GM18502 (cell line): ENCODE results near the gene AGPS.
A peak's percentile ranks its signal among the peaks of the same experiment; 100 is the strongest.
"Not testable (repeated sequence)": the region's sequence is repeated elsewhere in the genome, so short reads cannot be mapped to it uniquely, and the experiment has no call there.

ENCODE experiments used
- ATAC-seq: cut with Tn5 transposase; IDR thresholded peaks from one replicate; pipeline ENCODE4 v1.9.1; 2021; ENCODE audit warnings: mild to moderate bottlenecking; ENCODE audit not compliant: unreplicated experiment, poor library complexity

Gene AGPS

DNA sequence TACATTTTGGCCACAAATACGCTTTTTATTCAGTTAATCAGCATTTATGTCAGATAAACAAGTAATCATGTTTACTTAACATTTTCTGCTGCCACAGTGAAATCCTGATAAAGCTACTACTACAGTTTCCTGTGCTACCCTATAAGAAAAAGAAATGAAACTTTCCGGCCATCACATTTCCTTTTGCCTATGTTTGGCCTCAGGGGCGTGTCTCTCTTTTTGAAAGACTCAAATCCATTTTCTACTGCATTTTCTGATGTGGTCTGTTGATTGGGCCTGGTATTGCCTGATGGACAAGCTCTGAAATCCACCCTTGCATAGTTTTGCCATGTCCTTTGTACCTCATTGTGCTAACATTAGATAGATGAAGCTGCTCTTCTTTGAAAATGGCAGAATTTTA lies 152.6 kb downstream of the AGPS start:
- no peak for ATAC-seq

DNA sequence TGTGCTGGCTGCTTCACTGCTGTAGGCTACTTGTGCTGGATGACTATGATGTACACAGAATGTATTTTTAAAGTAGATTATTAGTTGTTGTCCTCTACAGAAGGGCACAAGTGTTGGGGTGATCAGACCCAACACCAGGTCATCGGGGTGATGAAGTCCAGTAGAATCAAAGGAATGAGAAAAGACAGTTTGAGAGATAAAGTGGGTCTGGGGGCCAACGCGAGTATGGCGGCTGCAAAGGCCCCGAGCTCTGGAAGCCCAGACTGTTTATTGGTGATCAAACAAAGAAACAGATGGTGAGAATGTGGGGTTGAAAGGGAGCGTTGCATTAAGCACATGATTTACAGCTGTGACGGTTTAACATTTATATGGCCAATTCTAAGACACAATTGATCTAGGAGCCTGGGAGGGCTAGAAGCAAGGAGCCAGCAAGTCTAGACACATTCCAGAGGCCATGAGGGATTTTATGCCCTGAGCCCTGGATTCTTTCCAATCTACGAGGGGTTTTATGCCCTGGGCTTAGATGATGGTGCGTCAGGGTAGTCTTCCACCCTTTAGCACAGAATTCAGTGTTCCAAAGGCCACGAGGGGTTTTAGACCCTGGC lies 153.5 kb downstream of the AGPS start:
- no peak for ATAC-seq

DNA sequence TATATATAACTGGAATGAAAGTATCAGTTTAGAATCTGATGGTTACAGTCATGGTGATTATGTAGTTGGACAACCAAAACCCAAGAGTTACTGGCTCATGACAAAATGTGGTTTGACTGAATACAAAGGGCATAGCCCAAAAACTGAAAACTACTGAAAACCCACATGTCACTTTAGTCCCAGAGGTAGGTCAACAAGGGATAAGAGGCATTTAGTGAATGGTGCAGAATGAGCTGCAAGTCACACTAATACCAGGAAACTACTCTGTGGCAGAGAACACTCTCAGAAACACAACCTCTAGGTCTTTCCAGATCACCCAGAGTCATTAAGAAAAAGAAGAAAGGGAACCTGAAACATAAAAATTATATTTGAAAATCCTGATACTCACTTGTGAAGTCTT lies 154.5 kb downstream of the AGPS start:
- peak; percentile 96 for ATAC-seq

DNA sequence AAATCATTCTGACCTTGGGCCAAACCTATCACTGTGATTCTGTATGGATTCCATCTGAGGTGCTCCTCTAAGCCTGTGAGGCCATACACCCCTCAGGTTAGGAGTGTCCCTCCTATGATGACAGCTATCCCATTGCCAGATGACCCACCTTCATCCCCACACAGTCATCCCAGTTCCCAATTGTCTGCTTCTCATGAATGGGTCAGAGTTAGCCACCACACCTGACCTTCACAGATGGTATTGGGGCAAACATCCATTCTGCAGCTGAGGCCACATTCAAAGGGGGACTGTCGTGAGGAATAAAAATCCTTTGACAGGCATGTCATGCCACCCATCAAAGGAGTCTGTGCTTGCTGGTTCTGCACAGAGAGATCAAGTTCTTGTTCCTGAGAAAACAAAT lies 155.2 kb downstream of the AGPS start:
- ATAC-seq: no peak

DNA sequence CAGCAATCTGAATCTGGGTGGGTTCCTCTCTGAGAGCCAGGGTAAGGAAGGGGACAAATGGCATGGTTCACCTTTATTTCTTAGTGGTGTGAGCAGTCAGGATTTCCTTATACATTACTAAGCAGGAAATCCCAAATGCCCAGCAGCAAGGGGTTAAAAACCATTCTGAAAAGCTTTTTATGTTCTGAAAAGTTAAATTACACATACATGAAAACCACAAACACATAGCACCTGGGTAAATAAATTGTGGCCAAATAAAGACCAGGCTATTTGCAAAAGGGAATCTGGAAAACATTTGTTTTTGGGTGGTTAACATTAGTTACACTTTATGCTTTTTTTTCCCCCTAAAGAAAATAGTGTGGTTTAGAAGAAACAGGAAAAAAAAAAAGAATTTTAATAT lies 156.1 kb downstream of the AGPS start:
- ATAC-seq: no peak

DNA sequence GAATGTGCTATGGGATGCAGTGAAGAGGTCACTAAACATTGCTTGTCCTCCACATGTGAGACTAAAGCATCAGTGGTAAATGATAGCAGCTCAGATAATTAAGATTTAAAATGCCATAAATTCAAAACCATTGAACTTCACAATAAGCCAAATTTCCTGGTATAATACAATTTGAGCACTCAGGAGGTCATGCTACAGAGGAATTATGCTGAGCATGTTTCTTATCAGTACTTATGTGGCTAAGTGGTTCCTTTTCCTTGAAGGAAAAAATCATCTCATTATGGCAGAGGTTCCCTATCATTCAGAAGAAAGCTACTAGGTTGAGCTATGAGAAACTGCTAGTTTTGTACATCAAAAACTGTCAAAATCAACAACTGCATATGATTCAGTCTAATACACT lies 156.6 kb downstream of the AGPS start:
- no peak for ATAC-seq

DNA sequence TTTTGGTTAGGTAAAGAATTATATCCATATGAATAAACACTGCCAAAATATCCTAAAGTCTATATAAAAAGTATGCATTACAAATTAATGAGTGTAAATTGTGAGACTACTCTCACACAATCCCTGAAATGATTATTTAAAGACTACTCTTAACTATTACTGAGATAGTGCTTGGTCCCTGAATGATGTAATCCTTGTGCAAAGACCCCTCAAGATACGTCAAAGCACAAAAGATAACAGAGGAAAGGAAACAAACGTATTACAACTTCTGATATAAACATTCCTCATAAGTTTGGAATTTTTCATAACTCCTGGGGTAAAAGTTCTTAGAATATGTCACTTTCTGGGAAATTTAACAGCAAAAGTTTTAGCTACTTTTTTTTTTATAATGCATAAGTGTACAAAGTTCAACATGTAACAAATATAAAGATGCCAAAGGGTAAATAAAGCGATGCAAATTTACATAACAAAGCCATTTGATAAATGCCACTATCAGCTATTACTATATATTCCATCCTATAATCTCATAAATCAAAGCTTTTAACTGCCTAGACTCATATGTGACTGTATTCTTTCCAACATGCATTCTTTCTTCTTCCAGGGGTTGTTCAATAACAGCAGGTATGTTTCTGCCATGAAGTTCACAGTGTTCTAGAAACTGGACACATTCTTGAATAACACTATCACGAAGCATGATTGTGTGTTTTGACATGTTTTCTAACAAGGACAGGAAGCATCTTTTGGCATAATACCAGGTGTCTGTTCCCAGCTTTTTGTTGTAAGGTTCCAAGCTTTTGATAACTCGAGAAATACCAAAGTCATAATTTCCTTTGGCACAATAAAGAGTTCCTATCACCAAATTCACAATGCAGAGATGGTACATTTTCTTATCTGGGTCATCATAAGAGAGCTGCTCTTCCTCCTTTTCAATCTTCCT lies 158.0 kb downstream of the AGPS start:
- ATAC-seq: no peak

DNA sequence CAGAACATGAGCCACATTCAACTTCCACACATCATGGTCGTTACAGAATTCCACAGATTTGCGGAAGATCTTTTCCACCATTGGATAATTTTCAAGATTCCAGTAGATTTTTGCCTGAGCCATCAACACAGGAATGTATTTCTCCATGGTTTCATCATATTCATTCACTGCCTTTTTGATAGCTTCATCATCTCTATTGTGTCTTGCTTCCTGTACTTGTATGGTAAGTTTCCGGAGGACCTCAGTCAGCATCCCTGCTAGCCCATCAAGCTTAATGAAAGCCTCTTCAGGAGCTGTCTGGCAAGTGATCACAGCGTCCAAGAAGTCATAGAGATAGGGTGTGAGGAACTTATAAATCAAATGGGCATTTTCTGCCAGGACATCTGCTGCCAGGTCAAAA lies 158.8 kb downstream of the AGPS start:
- ATAC-seq: not testable (repeated sequence)

DNA sequence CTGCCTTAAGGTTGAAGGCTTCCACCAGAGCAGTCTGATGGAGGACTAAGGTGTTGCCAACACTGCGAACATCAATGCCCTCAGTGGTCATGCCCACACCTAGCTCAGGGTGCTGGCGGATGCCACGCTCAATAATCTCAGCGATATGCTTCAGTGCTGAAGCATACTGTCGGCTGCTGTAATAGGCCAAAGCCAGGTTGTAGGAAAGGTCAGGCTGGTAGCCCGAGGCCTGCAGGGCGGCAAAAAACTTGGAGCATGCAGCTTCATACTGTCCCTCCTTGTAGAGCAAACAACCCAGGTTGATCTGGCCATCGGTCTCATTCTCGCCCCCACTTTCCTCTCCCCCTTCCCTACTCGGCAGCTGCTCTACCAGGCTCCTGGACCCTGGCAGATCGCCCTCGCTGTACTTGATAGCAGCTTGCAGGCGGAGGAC lies 159.4 kb downstream of the AGPS start:
- ATAC-seq: no peak

DNA sequence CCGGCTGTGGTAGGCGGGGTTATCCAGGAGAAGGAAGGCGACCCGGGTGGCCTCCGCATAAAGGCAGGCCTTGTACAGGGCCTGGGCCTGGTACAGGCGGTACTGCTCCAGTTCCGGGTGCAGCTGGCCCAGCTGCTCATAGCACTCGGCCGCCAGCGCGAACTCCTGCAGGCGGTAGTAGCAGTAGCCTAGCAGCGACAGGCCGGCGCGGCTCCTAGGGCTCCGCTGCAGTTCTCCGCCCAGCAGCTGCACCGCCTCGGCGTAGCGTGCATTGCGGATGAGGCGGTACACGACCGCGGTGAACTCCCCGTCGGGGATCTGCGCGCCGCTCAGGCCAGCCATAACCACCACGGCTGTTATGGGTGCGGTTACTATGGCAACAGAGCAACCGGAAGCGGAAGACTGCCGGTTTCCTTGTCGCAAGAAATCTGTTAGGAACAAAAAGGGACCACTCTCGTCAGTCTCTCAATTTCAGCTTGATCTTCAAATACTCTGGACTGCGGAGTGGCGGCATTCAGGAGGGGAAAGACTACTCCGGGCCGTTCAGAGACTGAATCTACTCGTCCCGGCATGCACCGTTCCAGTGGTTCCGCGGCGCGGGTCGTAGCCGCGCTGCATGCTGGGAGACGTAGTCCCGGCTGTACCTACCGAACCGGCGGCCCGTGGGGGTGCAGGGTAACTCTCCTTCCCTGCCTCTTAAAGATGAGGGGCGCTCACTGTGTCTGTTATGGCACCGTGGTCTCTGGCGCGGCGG lies 160.0 kb downstream of the AGPS start:
- peak; percentile 96 for ATAC-seq

DNA sequence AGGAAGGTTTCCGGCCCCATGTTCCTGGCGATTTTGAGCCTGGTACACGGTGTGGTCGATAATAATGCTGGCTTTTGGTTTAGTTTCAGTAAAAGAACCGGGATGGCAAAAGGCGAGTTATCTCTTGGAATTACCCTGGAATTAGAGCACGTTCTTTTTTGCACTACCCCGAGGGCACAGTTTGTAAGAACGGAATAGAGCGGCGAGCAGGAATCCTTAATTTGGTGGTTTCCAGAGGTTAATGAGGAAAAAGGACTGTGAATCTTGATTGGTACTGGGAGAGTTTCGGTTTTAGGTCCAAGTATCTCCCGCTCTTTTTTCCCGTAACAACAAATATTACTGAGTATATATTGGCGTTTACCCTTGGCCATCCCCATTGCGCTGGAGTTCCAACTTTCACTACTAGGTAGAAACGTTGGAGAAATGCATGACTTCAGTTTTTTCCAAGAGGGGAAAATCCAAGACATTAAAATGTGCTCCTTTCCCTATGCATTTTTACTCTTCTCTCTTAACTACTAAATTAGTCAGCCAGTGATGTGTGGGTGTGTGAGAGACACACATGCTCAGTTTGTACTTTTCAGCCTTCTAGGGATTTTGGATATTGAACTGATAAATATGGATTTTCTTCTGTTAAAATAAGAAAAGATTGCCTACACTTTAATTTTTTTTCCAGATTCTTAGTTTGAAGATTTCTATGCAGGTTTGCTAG lies 160.8 kb downstream of the AGPS start:
- ATAC-seq: no peak

DNA sequence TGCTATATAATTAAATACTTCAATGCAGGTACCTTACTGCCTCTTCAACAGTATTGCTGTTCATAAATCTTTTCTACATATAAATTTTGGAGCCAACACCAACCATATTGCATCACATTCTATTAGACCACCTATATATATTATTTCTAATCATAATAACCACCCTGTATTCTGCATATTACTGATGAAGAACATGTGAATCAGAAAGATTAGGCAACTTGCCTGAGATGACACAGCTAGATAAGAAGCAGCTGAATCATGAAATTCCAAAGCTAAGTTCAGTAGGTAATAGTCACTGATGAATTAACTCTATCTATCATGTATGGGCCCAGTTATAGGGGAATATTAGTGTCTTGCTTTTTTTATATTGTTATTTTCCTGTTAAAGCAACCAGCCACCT lies 161.8 kb downstream of the AGPS start:
- no peak for ATAC-seq

DNA sequence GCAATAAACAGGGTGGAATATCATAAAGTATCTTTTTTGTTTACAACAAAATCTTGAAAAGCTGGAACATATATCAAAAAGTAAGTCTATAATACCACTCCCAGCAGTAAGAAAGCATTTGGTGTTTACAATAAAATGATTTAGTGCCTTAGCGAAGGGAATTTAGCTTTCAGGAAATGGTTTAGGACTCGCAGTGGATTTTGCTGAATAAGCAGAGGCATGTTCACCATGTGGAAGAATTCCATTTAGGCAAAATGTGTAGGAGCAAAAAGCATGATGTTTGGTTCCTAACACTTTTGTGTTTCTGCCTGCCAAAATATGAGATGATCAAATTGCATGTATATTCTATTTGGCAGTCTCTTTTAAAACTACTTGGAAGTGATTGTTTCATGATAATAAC lies 163.6 kb downstream of the AGPS start:
- no peak for ATAC-seq

DNA sequence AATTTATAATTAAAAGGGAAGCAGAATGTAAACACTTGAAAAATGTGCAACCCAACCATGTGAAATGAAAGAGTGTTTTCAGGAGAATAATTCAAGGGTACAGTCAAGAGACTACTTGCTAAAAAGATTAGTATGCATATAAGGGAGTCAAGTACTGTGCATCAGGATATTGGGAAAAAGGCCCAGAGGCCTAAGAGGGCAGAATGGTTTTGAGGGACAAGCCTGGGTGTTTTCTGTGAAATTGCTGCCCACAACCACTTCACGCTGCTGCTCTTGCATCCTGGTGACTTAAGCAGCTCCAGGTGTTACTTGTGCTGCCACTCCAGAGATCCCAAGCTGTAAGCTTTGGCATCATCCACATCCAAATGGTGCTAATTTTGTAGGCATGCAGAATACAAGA lies 165.2 kb downstream of the AGPS start:
- no peak for ATAC-seq

DNA sequence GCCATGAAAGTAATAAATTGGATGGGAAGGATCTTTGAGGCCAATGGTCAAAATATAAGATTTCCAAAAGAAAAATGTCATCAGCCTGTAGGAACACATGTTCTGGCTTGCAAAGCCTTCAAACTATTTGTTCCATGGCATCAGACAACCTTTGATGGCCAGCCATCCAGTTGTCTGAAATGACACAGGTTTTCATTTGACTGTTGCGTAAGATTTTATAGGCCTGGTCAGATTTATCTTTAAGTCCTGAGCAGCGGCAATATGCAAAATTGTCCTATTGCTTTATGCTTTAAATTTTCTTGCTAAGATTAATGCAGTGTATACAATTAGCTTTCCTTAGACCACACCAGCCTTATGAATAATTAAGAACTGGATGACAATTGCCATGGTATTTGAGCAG lies 167.1 kb downstream of the AGPS start:
- no peak for ATAC-seq

DNA sequence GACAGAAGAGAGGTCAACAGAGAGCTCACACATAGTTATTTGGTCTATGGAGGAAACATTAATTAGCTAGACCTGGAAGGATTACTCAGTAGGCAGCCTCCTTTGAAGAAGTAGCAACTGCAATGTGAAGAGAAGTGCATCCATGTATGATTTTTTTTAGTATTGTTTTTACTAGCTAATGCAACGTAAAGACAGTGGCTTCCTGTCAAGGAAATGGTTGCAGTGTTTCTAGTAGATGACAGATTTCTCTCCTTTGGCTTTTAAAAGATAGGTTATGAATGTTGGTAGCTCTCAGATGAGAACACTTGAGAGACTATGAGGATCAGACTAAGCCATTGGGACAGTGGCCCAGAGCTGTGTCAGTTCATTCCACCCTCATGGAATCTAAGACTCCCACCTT lies 175.8 kb downstream of the AGPS start:
- ATAC-seq: peak; percentile 58

DNA sequence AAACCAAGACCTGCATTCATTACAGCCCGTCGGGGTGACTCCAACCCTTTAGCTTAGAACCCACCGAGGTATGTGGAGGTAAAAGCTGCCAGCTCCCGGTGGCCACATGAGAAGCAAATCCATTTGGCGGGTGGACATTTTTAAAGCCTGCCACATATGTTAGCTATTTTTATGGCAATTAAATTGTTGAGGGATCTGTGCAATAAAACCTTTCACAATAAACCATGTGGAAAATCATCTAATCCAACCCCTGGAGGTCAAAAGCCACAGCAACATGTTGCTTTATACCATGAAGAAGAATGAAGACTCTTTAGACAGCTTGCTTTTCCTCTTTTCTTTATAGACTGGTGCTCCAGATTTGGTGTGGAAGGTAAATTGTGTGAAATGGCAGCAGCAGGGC lies 176.3 kb downstream of the AGPS start:
- no peak for ATAC-seq

DNA sequence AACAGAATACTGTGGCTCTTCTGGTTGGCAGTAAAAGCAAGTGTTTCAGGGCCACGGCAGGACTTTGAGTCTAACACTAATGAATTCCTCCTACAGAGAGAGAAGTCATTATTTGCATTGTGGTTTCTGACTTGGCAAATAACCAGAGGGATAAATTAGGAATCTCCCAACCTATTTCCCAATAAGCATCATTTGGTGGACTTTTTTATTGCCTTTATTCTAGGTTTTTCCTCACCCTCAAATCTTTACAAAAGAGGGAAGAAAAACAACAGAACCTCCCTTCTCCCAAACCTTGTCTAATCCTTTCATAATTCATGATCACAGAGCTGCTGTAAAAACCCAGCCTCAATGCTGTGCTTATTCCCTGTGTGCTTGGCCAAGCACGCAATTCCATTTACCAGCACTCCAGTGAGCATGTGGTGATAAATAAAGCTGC lies 179.7 kb downstream of the AGPS start:
- no peak for ATAC-seq

DNA sequence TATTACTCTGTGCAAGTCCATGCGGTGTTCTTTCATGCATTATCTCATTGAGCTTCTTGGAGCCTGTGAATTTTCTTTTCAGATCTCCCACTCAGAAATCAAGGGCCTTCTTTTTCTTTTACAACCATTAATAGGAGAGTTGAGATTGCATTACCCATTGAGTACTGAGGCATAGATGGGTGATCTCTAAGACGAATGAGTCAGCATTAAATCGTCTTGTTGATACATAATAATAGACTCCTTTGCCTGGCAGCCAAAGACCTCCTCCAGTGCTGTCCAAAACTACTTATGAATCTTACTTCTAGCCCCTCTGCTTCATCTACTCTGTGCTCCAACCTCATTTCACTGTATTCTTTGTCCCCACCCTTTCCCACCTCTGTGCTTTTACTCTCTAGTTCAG lies 180.5 kb downstream of the AGPS start:
- no peak for ATAC-seq

DNA sequence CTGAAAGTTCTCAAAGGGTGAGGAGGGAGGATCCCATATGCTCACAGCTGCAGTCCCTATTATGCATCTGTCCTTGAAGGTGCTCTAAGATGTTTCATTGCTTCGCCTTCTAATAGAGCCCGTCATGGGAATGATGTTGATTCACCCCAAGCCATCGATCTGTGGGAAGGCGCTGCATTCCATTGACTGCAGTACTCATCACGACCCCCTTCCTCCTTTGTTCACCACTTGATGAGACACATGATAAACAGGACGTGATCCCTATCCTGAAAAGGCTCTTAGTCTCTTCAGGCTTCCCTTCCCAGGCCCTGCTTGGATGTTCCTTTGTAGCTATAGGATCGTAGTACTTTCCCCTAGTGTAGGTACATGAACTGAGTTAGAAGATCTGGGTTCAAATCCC lies 181.8 kb downstream of the AGPS start:
- ATAC-seq: no peak

DNA sequence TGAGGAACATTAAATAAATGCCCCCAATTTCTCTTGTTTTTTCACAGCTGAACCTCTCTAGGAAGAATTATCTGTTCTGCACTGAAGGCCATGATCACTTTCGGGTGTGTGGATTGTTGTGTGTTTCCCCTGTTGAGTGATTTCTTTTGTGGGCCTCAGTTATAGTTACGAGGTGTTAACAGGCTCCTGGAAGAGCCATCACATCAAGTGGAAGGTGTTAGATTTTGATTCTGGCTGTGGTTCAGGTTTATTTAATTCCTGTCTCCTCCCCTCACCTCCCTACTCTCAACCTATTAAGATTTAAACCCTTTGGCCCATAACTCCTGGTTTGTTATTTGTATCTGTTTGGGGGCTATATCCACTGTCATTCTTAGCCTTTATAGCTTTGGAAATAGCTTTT lies 182.8 kb downstream of the AGPS start:
- ATAC-seq: no peak
